ENCODE results near the gene YBEY. TPM values are rescaled to one million over a fixed set of nuclear protein-coding genes. Genes with fewer than 3 reads are reported as not detected.
A peak's percentile ranks its signal among the peaks of the same experiment; 100 is the strongest.

YBEY gene
- total and polyA plus RNA-seq, 4 donors = 7.6 to 32.1 (median 15.1) TPM

DNA sequence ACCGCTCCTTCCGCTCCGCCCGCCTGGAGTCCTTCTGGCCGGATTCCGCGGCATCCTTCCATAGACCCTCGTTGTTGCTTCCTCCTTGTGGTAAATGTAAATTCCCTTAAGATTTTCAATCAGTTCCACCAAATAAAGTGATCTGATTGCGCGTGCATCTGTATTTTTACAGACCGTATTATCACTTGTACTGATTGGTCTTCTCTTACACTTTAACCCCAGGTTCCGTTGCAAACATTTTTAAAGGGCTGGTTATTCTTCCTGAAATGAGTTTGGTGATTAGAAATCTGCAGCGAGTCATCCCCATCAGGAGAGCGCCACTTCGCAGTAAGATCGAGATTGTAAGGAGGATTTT, 483 bp downstream of the YBEY start:
- Histone ChIP-seq H3K27ac (ENCODE audit: low read depth in 1 of 2, low read length in 1 of 2) (peak overlapping the region; percentile 94 to 96), H3K36me3 (ENCODE audit: control insufficient read depth in 4 of 4, insufficient read depth in 4 of 4, low read length in 4 of 4) (peaks cover 6 to 14% (median 11%) of the 10 kb centered on the region in 4 donors), H3K9me3 (ENCODE audit: control insufficient read depth in 4 of 4, insufficient read depth in 3 of 4, low read length in 3 of 4) (no peaks in the 10 kb centered on the region), H3K4me3 (peak overlapping the region; percentile 32), H3K27me3 (ENCODE audit: control insufficient read depth in 3 of 3, insufficient read depth in 3 of 3, low read length in 2 of 3) (no peaks in the 10 kb centered on the region), H3K9ac (ENCODE audit: insufficient read depth in 1 of 2, low read length in 2 of 2) (peak overlapping the region in 1 of 2 donors; percentile 83), H3K4me1 (ENCODE audit: control insufficient read depth in 5 of 5, insufficient read depth in 5 of 5, low read length in 5 of 5) (peaks cover 11 to 31% (median 15%) of the 10 kb centered on the region in 5 donors)
- 1% methylated on average over 16 of the region's 16 CpGs for WGBS, 2 donors
- TF ChIP-seq, protein P1, sequence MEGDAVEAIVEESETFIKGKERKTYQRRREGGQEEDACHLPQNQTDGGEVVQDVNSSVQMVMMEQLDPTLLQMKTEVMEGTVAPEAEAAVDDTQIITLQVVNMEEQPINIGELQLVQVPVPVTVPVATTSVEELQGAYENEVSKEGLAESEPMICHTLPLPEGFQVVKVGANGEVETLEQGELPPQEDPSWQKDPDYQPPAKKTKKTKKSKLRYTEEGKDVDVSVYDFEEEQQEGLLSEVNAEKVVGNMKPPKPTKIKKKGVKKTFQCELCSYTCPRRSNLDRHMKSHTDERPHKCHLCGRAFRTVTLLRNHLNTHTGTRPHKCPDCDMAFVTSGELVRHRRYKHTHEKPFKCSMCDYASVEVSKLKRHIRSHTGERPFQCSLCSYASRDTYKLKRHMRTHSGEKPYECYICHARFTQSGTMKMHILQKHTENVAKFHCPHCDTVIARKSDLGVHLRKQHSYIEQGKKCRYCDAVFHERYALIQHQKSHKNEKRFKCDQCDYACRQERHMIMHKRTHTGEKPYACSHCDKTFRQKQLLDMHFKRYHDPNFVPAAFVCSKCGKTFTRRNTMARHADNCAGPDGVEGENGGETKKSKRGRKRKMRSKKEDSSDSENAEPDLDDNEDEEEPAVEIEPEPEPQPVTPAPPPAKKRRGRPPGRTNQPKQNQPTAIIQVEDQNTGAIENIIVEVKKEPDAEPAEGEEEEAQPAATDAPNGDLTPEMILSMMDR (IDR thresholded peaks at IDR 0.05; ENCODE audit: control extremely low read depth, extremely low read depth) = no peak
- ATAC-seq (ENCODE audit: insufficient read depth, low FRiP score) (no peak), DNase-seq (peak in 1 of 3 donors; percentile 91)

DNA sequence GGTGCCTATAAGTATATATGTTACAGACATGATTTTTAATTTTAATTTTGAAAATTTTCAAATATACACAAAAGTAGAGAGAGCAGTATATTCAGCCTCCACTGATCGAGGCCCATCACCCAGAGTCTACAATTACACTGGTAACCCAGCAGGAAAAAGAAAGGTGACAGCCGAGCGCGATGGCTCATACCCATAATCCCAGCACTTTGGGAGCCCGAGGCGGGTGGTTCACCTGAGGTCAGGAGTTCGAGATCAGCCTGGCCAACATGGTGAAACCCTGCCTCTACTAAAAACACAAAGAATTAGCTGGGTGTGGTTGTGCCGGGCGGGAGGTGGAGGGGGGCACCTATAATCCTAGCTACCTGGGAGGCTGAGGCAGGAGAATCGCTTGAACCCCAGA, 1.4 kb downstream of the YBEY start:
- DNase-seq = no peak
- Histone ChIP-seq H3K27me3 (ENCODE audit: control insufficient read depth in 3 of 3, insufficient read depth in 3 of 3, low read length in 2 of 3) (no peaks in the 10 kb centered on the region), H3K9ac (ENCODE audit: insufficient read depth in 1 of 2, low read length in 2 of 2) (no peak overlapping the region), H3K27ac (ENCODE audit: low read depth in 1 of 2, low read length in 1 of 2) (no peak overlapping the region), H3K4me3 (no peak overlapping the region), H3K9me3 (ENCODE audit: control insufficient read depth in 4 of 4, insufficient read depth in 3 of 4, low read length in 3 of 4) (no peaks in the 10 kb centered on the region), H3K4me1 (ENCODE audit: control insufficient read depth in 5 of 5, insufficient read depth in 5 of 5, low read length in 5 of 5) (peaks cover 8 to 31% (median 15%) of the 10 kb centered on the region in 5 donors), H3K36me3 (ENCODE audit: control insufficient read depth in 4 of 4, insufficient read depth in 4 of 4, low read length in 4 of 4) (peaks cover 6 to 17% (median 15%) of the 10 kb centered on the region in 4 donors)
- 85 to 94% methylated on average over 10 of the region's 10 CpGs for WGBS, 2 donors
- TF ChIP-seq, protein P1 (IDR thresholded peaks at IDR 0.05; ENCODE audit: control extremely low read depth, extremely low read depth) = no peak
- no peak for ATAC-seq (ENCODE audit: insufficient read depth, low FRiP score)

DNA sequence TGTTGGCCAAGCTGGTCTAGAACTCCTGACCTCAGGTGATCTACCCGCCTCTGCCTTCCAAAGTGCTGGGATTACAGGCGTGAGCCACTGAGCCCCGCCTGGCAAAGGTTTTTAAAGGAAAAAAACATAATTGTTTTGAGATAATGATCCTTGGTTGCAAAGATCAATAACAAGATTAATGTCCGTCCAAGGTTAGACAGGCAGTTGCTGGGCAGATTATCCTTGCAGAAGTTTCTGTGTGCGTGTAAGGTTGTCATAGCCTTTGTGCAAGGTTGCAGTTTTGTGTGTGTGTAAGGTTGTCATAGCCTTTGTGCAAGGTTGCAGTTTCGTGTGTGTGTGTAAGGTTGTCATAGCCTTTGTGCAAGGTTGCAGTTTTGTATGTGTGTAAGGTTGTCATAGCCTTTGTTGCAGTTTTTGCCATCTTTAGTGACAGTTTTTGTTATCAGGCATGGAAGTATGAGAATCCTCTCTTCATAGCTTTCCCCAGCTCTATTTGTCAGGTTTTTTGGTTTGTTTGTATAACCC, 3.6 kb downstream of the YBEY start:
- TF ChIP-seq, protein P1 (IDR thresholded peaks at IDR 0.05; ENCODE audit: control extremely low read depth, extremely low read depth) = no peak
- Histone ChIP-seq H3K4me3 (no peak overlapping the region), H3K36me3 (ENCODE audit: control insufficient read depth in 4 of 4, insufficient read depth in 4 of 4, low read length in 4 of 4) (peaks cover 3 to 10% (median 9%) of the 10 kb centered on the region in 4 donors), H3K27ac (ENCODE audit: low read depth in 1 of 2, low read length in 1 of 2) (no peak overlapping the region), H3K27me3 (ENCODE audit: control insufficient read depth in 3 of 3, insufficient read depth in 3 of 3, low read length in 2 of 3) (no peaks in the 10 kb centered on the region), H3K9ac (ENCODE audit: insufficient read depth in 1 of 2, low read length in 2 of 2) (no peak overlapping the region), H3K9me3 (ENCODE audit: control insufficient read depth in 4 of 4, insufficient read depth in 3 of 4, low read length in 3 of 4) (no peaks in the 10 kb centered on the region), H3K4me1 (ENCODE audit: control insufficient read depth in 5 of 5, insufficient read depth in 5 of 5, low read length in 5 of 5) (peaks cover 2 to 15% (median 5%) of the 10 kb centered on the region in 5 donors)
- DNase-seq = no peak
- 79 to 87% methylated on average over 6 of the region's 6 CpGs for WGBS, 2 donors
- ATAC-seq (ENCODE audit: insufficient read depth, low FRiP score) = no peak

DNA sequence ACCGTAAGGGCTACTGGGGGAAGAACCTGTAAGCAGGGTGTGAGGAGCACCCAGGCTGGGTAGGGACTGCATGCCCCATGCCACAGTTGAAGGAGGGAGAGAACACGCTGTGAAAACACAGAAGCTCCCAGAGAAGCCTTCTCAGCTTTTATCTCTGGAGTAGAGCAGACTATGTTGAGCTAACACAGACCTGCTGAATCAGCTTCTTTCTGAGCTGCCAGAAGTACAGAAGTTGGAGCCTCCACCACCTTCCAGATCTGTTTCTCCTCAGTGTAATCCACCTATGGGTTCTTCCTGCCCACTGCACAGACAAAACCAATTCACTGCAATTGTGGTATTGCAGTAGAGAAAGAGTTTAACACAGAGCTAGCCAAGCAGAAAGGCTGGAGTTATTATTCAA, 5.4 kb downstream of the YBEY start:
- ATAC-seq (ENCODE audit: insufficient read depth, low FRiP score) (no peak), DNase-seq (no peak)
- Histone ChIP-seq H3K27ac (ENCODE audit: low read depth in 1 of 2, low read length in 1 of 2) (no peak overlapping the region), H3K27me3 (ENCODE audit: control insufficient read depth in 3 of 3, insufficient read depth in 3 of 3, low read length in 2 of 3) (no peaks in the 10 kb centered on the region), H3K4me1 (ENCODE audit: control insufficient read depth in 5 of 5, insufficient read depth in 5 of 5, low read length in 5 of 5) (peaks cover 0 to 15% (median 3%) of the 10 kb centered on the region in 5 donors), H3K9me3 (ENCODE audit: control insufficient read depth in 4 of 4, insufficient read depth in 3 of 4, low read length in 3 of 4) (no peaks in the 10 kb centered on the region), H3K36me3 (ENCODE audit: control insufficient read depth in 4 of 4, insufficient read depth in 4 of 4, low read length in 4 of 4) (peaks cover 3 to 10% (median 9%) of the 10 kb centered on the region in 4 donors), H3K4me3 (no peak overlapping the region), H3K9ac (ENCODE audit: insufficient read depth in 1 of 2, low read length in 2 of 2) (no peak overlapping the region)
- WGBS, 2 donors = 97 to 100% methylated on average over 2 of the region's 2 CpGs
- TF ChIP-seq, protein P1 (IDR thresholded peaks at IDR 0.05; ENCODE audit: control extremely low read depth, extremely low read depth) = no peak

Measured in lung (tissue), 12 donors.